ENCODE results near the gene RAMACL. TPM values are rescaled to one million over a fixed set of nuclear protein-coding genes. Genes with fewer than 3 reads are reported as not detected.

The RAMACL gene
- total RNA-seq, 1 donor from 2014 or later, result 1.2 TPM

DNA sequence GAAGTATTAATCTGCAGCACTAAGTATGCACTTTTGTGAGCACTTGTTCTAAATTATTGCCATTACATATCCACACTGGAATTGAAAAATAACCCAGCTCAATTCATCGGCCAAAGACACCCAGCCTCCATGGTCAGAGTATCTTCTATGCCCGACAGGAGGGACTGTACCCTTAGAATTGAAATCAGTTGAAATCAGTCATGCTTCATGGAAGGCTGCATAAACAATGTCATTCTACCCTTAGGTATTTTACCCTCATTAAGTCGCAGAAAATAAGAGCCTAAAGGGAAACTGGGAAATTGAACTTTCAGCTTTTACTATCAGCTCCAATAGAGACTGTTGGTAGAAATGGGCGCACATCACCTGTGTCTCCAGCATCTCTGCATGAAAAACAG is 2.9 kb upstream of the RAMACL start:
- TF ChIP-seq EZH2 (IDR thresholded peaks at IDR 0.05; ENCODE audit: insufficient read depth, low read length), result no peak
- TF ChIP-seq, protein P1, sequence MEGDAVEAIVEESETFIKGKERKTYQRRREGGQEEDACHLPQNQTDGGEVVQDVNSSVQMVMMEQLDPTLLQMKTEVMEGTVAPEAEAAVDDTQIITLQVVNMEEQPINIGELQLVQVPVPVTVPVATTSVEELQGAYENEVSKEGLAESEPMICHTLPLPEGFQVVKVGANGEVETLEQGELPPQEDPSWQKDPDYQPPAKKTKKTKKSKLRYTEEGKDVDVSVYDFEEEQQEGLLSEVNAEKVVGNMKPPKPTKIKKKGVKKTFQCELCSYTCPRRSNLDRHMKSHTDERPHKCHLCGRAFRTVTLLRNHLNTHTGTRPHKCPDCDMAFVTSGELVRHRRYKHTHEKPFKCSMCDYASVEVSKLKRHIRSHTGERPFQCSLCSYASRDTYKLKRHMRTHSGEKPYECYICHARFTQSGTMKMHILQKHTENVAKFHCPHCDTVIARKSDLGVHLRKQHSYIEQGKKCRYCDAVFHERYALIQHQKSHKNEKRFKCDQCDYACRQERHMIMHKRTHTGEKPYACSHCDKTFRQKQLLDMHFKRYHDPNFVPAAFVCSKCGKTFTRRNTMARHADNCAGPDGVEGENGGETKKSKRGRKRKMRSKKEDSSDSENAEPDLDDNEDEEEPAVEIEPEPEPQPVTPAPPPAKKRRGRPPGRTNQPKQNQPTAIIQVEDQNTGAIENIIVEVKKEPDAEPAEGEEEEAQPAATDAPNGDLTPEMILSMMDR (IDR thresholded peaks at IDR 0.05; ENCODE audit: insufficient read depth, low read depth, low read length), result no peak
- peak overlapping the region; percentile 74 for H3K27ac Mint-ChIP-seq (ENCODE audit: unreplicated experiment)
- H3K4me2 ChIP-seq (ENCODE audit: low read length), result peak overlapping the region; percentile 63
- H3K27me3 ChIP-seq (ENCODE audit: insufficient read depth, low read length), result no peaks in the 10 kb centered on the region
- no peaks in the 10 kb centered on the region for H3K36me3 ChIP-seq (ENCODE audit: insufficient read depth, low read length)
- H2AFZ ChIP-seq (ENCODE audit: low read depth, low read length), result no peak overlapping the region
- H3K36me3 Mint-ChIP-seq (ENCODE audit: low read depth, unreplicated experiment), result peaks cover 2% of the 10 kb centered on the region
- H3K9me3 ChIP-seq (ENCODE audit: insufficient read depth, low read depth, low read length), result no peaks in the 10 kb centered on the region
- DNase-seq (ENCODE audit: low read depth) (no peak), FAIRE-seq (no peak)
- peak overlapping the region; percentile 50 for H3K27ac ChIP-seq (ENCODE audit: low read depth, low read length)
- H3K9me3 Mint-ChIP-seq (ENCODE audit: unreplicated experiment), result no peaks in the 10 kb centered on the region
- peak overlapping the region; percentile 21 for H3K9ac ChIP-seq (ENCODE audit: low read length)
- H3K4me3 Mint-ChIP-seq (ENCODE audit: unreplicated experiment), result no peak overlapping the region
- peaks cover 60% of the 10 kb centered on the region for H3K79me2 ChIP-seq (ENCODE audit: insufficient read depth, low read length)
- H3K4me3 ChIP-seq (ENCODE audit: insufficient read depth, low read depth, low read length), result no peak overlapping the region
- peaks cover 59% of the 10 kb centered on the region for H3K4me1 Mint-ChIP-seq (ENCODE audit: low read depth, unreplicated experiment)
- no peaks in the 10 kb centered on the region for H3K27me3 Mint-ChIP-seq (ENCODE audit: low read depth, unreplicated experiment)
- no peaks in the 10 kb centered on the region for H4K20me1 ChIP-seq (ENCODE audit: insufficient read depth, low read length)
- peaks cover 36% of the 10 kb centered on the region for H3K4me1 ChIP-seq (ENCODE audit: insufficient read depth, low read length)

DNA sequence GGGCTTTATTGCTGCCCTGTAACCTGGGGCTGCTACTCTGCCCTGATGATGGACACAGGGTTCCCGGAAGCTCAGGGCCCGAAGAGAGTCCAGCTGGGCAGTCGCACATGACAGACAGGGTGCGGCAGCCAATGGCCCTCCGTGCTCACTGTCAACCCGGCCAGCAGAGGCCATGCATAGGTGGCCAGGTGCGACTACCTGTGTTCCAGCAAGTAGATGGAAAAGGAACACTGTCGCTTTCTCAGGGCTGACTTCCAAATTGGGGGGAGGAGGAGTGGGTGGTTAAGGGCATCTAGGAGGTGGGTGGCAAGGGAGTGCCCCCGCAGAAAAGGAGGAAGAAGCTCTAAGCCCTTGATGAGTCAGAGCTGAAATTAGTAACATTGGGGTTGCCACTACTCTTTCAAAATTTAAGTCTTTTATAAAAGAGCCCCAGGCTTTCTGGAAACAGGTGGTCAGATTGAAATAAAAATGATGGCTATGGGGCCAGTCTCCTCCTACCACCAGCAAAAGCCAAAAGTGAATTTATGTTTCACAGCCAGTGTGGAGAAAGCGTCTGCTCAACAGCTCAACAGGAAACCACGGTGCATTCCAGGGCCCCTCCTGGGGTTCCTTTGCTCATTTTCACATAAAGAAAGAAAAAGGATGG is 2.3 kb upstream of the RAMACL start:
- peaks cover 2% of the 10 kb centered on the region for H3K36me3 Mint-ChIP-seq (ENCODE audit: low read depth, unreplicated experiment)
- TF ChIP-seq, protein P1 (IDR thresholded peaks at IDR 0.05; ENCODE audit: insufficient read depth, low read depth, low read length), result no peak
- TF ChIP-seq EZH2 (IDR thresholded peaks at IDR 0.05; ENCODE audit: insufficient read depth, low read length), result no peak
- Histone ChIP-seq H3K4me2 (ENCODE audit: low read length) (peak overlapping the region; percentile 63), H3K4me3 (ENCODE audit: insufficient read depth, low read depth, low read length) (no peak overlapping the region), H3K36me3 (ENCODE audit: insufficient read depth, low read length) (no peaks in the 10 kb centered on the region), H3K4me1 (ENCODE audit: insufficient read depth, low read length) (peaks cover 36% of the 10 kb centered on the region), H3K27ac (ENCODE audit: low read depth, low read length) (peak overlapping the region; percentile 50), H2AFZ (ENCODE audit: low read depth, low read length) (no peak overlapping the region), H3K9ac (ENCODE audit: low read length) (peak overlapping the region; percentile 21), H3K9me3 (ENCODE audit: insufficient read depth, low read depth, low read length) (no peaks in the 10 kb centered on the region), H3K27me3 (ENCODE audit: insufficient read depth, low read length) (no peaks in the 10 kb centered on the region), H3K79me2 (ENCODE audit: insufficient read depth, low read length) (peaks cover 60% of the 10 kb centered on the region), H4K20me1 (ENCODE audit: insufficient read depth, low read length) (no peaks in the 10 kb centered on the region)
- no peaks in the 10 kb centered on the region for H3K9me3 Mint-ChIP-seq (ENCODE audit: unreplicated experiment)
- H3K27me3 Mint-ChIP-seq (ENCODE audit: low read depth, unreplicated experiment), result no peaks in the 10 kb centered on the region
- H3K4me3 Mint-ChIP-seq (ENCODE audit: unreplicated experiment), result peak overlapping the region; percentile 14
- FAIRE-seq, result no peak
- H3K27ac Mint-ChIP-seq (ENCODE audit: unreplicated experiment), result peak overlapping the region; percentile 74
- DNase-seq (ENCODE audit: low read depth), result peak; percentile 84
- peaks cover 60% of the 10 kb centered on the region for H3K4me1 Mint-ChIP-seq (ENCODE audit: low read depth, unreplicated experiment)

Measured in astrocyte (in vitro differentiated cells and primary cell).